ENCODE data around the gene SEC24B.

GRCh38 chr4:109385260-109385659, 48.4 kb upstream of the SEC24B start:
- TF ChIP-seq, protein P1, sequence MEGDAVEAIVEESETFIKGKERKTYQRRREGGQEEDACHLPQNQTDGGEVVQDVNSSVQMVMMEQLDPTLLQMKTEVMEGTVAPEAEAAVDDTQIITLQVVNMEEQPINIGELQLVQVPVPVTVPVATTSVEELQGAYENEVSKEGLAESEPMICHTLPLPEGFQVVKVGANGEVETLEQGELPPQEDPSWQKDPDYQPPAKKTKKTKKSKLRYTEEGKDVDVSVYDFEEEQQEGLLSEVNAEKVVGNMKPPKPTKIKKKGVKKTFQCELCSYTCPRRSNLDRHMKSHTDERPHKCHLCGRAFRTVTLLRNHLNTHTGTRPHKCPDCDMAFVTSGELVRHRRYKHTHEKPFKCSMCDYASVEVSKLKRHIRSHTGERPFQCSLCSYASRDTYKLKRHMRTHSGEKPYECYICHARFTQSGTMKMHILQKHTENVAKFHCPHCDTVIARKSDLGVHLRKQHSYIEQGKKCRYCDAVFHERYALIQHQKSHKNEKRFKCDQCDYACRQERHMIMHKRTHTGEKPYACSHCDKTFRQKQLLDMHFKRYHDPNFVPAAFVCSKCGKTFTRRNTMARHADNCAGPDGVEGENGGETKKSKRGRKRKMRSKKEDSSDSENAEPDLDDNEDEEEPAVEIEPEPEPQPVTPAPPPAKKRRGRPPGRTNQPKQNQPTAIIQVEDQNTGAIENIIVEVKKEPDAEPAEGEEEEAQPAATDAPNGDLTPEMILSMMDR (IDR thresholded peaks at IDR 0.05), result no peak
- TF ChIP-seq POLR2A (IDR thresholded peaks at IDR 0.05), result no peak

All from adrenal gland (tissue), 5 donors.